ENCODE data around the gene RXRA.

RXRA gene

DNA sequence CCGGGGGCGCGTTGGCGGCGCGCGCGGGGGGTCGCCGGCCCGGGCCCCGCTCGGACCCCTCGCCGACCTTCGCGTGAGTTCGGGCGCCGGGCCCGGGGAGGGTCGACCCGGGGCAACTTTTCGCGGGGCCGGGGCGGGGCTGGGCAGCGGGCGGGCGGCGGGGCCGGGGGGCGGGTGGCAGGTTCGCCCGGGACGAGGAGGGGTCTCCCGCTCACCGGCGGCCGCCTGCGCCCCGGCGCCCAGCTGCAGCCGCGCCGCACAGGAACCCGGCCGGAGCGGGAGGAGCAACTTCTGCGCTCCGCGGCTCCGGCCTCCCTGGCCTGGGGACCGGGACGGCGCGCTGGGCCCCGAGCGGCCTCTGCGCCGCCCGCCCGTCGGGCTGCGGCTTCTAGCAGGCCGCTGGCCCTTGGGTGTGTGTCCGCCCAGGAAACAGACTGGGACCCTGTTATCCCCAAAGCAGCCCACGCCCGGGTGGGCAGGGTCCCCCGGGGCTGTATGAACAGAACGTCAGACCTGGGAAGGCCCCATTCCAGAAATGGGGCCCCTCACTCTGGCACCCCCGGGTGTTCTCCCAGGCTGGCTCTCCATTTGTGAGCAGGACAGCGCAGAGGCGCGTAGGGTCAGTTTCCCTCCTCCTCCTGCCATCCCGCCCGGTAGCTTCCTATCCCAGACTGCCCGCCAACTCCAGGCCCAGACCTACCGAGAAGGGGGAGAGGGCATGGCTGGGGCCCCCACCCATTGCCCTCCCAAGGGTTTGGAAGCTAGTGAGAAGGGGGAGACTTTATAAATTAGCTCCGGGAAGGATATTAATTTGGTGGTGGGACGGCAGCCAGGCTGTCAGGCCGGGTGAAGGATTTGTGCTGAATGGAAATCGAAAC is 708 bp downstream of the RXRA start:
- peak; percentile 44 for DNase-seq

- DNase-seq = no peak
These were observed 1.5 kb downstream of the RXRA start for GRCh38 chr9:134327671-134328231.

GRCh38 chr9:134328341-134328840 is 2.1 kb downstream of the RXRA start:
- peak; percentile 22 for DNase-seq

DNA sequence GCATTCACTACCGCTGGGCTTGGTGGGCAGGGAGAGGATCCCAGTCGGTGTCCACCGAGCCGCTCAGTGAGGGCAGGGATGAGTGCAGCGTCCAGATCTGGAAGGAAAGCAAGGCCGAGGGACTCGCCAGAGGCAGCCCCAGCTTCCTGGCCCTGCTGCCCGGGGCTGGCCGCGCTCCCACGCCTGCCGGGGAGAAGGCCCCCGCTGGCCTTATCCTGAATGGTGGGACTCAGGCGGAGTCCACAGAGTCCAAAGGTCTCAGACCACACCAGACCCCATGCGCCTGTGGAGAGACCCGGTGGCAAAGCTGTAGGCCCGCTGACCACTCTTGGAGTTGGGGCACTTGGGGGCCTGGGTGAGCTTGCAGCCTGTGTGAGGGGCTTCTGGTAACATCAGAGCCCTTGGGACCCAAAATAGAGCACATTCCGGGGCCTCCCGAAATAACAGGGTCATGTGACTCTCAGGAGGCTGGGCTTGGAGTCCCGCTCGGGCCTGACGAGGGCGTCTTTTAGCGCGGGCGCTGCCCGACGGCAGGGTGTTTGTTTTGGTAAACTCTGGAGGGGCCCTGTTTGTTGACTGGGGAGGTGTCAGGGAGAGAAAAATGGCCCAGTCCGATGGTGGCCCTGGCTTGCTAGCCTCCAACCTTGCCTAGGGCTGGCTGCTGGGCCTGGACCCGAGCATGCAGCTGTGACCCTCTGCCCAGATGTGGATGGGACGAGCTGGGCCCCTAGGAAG is 2.8 kb downstream of the RXRA start:
- no peak for DNase-seq

GRCh38 chr9:134329576-134329855 is 3.3 kb downstream of the RXRA start:
- no peak for DNase-seq

DNA sequence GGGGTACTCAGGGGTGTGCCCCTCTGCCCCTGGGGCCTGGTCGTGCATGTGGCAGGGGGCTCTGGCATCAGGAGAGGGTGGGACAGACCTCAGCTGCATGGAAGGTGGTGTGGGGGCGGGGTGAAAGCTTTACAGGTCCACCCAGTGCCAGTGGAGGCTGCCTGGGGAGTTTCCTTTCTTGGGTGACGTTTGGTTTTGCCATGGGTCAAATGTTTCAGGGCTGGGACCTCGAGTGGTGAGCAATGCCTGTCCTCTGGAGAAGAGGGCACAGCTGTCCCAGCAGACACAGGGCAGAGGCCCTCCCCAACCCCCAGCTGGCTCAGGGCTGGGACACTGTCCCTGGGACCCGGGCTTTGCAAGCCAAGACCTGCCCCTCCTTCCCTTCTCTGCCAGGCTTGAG is 3.6 kb downstream of the RXRA start:
- DNase-seq = peak; percentile 65

- DNase-seq = no peak
These were observed 4.3 kb downstream of the RXRA start for GRCh38 chr9:134330590-134330989.

DNA sequence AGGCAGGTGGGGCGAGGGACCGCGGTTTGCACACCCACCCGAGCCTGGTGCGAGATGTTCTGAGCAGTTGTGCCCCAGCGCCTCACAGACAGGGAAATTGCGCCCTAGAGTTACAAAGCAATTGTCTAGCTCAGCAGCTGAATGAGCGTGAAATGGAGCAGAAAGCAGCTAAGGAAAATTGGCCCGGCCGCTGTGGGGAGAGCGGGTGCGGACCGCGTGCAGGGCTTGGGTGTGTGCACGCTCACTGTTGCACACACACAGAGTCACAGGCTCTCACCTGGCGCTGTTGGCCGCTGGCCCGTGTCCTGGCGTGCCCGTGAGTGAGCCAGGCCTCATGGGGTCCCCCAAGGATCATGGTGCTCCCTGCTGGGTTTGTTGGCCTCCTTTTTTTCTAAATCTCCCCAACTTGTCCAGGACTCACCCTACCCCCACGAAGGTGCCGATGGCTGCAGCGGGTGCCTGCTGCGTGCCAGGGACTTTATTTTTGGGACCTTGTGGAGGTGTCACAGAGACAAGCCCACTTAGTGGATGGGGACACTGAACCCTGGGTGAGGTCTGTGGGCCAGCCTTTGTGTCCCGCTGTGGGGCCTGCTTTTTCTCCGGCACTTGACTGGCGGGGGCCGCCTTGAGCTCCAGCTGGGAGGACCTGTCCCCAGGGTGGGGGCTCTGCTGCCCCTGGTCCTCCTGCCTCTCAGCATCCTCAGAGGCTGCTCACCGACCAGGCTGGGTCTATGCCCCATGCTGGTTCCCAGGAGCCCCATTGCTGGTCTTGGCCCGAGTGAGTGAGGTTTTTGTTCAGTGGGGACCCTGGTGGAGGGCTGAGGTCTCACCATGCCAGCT is 5.2 kb downstream of the RXRA start:
- DNase-seq = no peak

- no peak for DNase-seq
These were observed 6.0 kb downstream of the RXRA start for GRCh38 chr9:134332266-134332665.

DNA sequence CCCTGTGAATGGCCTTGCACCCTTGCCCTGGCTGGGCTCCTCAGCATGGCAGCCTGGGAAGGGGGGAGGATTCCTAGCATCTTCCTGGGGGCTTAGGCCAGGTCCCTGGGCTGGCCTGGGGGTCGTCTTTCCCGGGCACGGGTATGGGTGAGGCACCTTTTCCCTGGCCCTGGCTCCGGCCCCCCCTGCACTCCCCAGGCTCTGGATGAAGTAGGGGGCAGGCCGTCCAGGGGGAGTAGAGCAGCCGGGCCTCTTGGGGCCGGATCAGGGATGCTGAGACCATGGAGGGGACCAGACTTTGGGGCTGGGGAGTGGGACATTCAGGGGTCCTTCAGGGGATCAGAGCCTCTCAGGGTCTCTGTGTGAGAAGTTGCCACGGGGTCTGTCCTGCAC is 6.6 kb downstream of the RXRA start:
- DNase-seq = no peak

DNA sequence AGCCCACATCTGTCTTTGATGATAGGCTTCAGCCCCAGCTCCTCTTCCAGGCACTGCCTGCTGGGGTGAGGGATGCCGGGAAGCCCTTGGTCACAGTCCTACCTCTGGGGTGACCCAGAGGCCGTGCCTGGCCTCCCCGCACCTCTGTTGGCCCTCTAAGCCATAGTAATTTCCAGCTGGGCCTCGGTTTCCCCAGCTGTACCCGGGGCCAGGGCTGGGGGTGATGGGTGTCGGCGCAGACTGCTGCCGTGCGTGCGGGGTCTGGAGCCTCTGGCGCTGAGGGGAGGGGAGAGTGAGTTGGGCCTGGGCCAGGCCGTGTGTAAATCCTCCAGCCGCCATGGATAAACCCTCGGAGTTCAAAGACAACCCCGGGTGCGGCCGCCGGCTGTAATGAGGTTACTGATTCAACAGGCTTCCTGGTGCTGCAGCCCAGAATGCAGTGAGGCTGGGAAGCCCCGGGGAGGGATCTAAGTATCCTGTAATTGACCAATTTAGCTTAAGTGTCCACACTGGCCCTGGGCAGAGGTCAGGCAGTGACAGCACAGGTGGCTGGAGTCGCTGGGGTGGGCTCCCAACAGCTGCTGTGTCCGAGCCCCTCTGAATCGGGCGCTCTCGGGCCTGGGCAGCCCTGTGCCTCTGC is 7.1 kb downstream of the RXRA start:
- no peak for DNase-seq

GRCh38 chr9:134333874-134334581 is 7.8 kb downstream of the RXRA start:
- DNase-seq = no peak

DNA sequence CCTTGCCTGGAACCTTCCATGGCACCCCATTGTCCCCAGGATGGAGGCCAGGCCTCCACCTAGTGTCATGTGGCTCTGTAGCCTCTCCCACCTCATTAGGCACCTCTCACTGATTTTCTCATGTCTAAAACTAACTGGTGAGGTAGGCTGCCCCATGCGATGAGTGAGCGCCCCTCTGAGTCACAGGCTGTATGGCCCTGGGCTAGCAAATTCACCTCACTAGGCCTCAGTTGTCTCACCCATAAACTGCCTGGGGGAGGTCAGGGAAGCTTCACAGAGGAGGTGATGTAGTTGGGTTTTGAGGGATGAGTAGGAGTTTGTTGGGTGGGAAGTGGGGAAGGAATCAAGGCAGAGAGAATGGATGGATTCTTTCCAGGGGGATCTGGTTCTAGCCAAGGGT is 8.8 kb downstream of the RXRA start:
- DNase-seq = no peak

- no peak for DNase-seq
These were observed 9.4 kb downstream of the RXRA start for GRCh38 chr9:134335486-134336220.

GRCh38 chr9:134336228-134336627 is 10.0 kb downstream of the RXRA start:
- no peak for DNase-seq

DNA sequence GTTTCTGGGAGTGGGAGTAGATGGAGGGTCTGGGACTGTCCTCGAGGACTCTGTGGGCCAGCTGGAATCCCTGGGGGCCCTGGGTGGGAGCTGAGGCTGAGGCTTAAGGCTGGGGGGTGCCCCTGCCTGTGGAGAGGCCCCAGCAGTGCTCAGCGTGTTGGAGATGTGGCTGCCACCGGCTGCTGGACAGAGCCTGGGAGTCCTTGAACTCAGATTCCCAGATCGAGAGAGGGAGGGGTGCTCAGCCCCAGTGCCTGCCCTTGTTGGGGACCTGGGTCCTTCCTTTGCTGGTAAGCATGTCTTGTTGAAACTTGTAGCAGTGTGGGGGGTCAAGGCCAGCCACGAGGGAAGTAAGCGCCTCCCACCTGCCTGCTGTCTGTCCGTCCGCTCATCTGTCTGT is 10.7 kb downstream of the RXRA start:
- no peak for DNase-seq

DNA sequence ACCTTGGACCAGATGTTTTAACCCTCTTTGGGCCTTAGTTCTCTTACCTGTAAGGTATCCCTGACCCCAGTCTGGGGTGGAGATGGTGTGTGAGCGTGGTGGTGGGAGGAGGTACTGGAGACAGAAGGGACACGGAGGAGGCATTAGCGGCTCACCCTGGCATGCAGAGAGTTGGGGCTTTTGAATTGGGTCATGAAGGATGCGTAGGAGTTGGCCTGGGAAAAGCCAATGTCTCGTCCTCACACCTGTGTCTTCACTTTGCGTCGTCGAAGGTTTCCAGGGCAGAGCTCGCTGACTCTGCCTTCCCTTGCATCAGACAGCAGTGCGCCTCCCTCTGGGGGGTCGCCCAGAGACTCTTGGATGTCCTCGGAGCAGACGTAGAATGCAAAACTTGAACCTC is 11.2 kb downstream of the RXRA start:
- DNase-seq = no peak

- no peak for DNase-seq
These were observed 12.3 kb downstream of the RXRA start for GRCh38 chr9:134338394-134339182.

DNA sequence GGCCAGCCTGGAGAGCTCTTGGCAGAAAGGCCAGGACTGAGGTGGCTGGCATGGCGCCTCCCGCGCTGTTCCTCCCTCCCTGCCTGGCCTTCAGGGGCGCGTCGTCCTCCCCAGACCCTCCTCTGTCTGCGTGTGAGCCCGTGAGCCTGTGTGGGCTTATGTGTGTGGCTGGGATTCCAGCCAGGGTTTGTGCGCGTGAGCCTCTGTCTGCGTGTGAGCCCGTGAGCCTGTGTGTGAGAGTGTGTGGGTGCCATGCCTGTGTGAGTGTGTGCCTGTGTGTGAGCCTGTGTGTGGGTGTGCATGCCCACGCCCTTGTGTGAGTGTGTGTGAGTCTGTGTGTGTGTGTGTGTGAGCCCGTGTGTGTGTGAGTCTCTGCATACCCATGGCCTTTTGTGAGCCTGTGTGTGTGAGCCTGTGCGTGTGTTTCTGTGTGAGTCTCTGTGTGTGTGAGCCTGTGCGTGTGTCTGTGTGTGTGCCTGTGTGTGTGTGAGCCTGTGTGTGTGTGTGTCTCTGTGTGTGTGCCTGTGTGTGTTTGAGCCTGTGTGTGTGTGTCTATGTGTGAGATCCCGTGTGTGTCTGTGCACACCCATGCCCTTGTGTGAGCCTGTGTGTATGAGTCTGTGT is 13.0 kb downstream of the RXRA start:
- no peak for DNase-seq
